ENCODE data around the gene XAGE3.
"Not testable (repeated sequence)": the region's sequence is repeated elsewhere in the genome, so short reads cannot be mapped to it uniquely, and the experiment has no call there.

XAGE3 gene, protein sequence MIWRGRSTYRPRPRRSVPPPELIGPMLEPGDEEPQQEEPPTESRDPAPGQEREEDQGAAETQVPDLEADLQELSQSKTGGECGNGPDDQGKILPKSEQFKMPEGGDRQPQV

DNA sequence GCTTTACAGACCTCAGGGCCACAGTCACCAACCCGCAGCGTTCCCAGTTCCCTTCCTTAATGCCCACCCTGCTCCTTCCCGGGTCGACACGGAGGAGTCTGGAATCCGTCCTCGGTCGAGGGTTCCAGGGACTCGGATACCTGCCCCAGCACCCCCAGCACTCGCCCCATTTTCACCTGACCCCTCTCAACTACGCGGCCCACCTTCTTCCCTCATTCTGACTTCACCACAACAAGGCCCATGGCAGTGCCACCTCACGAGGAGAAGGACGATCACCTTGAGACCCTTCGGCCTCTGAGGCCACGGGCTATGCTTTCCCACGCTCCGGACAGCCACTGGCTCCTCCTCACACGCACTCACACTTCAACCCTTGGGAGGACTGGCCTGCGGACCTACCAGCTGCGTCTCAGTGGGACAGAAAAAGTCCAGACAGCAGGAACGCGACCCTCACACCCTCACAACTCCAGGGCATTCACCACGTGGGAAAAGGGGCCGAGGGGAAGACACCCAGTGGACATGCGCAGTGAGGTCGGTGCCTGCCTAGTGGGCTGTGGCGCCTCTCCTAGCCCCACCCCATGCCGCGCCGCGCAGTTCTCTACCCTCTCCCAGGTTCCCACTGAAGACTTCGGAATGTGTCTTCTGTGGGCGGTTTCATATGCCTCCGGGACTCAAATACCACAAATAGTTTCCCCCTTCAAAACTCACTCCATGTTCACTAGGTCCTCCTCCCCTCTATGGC, at the start of gene XAGE3:
XAGE3 (minus strand) TSS at position 474 of the 739 bp plus-strand sequence. CDS start 950 bp downstream, outside the sequence.
- DNase-seq (ENCODE audit: low spot score), result no peak

DNA sequence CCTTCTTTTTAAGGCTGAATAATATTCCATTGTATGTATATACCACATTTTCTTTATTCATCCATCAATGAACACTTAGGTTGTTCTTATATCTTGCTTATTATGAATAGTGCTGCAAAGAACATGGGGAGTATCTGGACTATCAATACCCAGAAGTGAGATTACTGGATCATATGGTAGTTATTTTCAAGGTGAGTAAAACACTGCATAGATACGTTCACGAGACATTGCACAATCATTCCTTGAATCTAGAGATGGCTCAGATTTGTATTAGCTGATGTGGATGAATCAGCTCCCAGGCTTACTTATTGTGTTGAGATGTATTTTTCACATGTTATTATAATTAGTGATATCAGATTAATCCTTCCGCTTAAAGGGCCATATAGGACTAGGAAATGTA, 46.8 kb upstream of the XAGE3 start:
- DNase-seq (ENCODE audit: low spot score), result not testable (repeated sequence)

DNA sequence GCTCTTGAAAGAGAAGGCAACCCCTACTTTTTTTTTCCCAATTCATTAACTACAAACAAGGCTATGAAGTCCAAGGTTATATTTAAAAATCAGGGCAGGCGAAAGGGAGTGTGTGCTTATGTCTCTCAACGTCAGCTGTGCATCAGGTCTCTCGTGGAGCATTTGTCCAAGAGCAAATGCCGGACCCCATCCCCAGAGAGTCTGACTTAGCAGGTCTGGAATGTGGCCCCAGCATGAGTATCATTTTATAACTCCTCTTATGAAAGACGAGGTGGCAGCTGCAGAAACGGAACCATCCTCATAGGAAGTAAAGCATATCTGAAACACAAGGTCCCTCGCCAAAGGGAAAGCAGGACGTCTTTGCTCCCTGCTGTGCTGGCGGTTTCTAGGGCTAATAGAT, 45.8 kb upstream of the XAGE3 start:
- not testable (repeated sequence) for DNase-seq (ENCODE audit: low spot score)

GRCh38 chrX:52909313-52909969, 41.6 kb upstream of the XAGE3 start:
- not testable (repeated sequence) for DNase-seq (ENCODE audit: low spot score)

GRCh38 chrX:52907900-52908299, 40.0 kb upstream of the XAGE3 start:
- DNase-seq (ENCODE audit: low spot score), result not testable (repeated sequence)

DNA sequence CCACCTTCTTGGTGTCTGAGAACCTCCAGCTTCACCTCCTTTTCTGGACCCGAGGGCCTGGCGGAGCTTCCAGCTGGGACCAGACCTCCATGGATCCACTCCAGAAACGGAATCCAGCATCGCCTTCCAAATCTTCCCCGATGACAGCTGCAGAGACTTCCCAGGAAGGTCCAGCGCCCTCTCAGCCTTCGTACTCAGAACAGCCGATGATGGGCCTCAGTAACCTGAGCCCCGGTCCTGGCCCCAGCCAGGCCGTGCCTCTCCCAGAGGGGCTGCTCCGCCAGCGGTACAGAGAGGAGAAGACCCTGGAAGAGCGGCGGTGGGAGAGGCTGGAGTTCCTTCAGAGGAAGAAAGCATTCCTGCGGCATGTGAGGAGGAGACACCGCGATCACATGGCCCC, 39.3 kb upstream of the XAGE3 start:
- not testable (repeated sequence) for DNase-seq (ENCODE audit: low spot score)

- not testable (repeated sequence) for DNase-seq (ENCODE audit: low spot score)
These were observed 38.2 kb upstream of the XAGE3 start for GRCh38 chrX:52906072-52906471.

DNA sequence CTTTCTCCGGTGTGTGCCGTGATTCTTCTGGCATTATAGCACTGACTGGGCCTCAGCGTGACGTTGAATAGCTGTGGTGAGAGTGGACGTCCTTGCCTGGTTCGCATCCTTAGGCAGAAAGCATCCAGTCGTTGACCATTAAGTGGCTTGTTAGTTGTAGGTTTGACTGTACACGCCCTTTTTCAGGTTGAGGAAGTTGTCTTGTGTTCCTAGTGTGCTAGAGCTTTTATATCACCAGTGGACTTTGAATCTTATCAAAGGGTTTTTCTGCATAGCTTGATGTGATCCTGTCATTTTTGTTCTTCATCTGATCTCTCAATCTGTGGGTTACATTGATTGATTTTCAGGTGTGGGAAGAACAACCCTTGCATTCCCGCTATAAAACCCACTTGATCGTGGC, 37.6 kb upstream of the XAGE3 start:
- not testable (repeated sequence) for DNase-seq (ENCODE audit: low spot score)

- DNase-seq (ENCODE audit: low spot score), result not testable (repeated sequence)
These were observed 29.2 kb upstream of the XAGE3 start, which contains the start of gene FAM156B for GRCh38 chrX:52896855-52897709. Gene FAM156B (plus strand): TSS chrX:52897330. CDS start chrX:52907226, 9,896 bp downstream.

DNA sequence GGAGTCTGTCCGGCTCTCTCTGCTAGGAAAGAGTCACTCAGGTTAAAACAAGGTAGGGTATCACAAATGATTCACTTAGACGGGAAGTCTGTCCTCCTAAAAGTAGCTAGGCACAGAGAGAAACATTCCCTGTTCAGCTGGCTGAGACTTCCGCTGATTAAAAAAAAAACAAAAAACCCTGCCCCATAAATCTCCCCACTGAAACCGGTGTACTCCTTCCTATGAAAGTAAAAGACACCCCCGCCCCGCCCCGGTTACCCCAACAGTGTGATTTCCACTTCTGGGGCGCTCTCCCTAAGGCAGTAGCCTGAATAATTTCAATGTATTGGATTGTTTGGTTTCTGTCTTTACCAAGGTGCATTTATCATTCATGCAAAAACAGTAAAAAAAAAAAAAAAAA, 28.6 kb upstream of the XAGE3 start:
- not testable (repeated sequence) for DNase-seq (ENCODE audit: low spot score)

DNA sequence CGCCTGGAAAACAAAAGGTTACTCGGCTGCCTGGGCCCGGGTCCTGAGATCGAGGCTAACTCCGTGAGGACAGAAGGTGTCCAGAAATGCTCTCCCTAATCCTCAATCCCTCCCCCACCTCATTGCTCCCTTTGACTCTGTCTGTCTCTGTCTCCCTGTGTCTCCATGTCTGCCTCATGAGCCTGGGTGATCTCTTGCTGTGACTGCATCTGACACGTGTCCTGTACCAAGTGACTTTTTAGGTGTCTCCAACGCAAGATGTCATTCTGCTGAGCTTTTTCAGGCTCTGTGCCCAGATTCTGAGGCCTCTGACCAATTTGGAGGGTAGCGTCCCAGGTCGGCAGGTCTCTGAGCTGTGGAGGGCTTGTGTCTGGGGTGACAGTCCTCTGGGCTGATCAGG, 20.2 kb upstream of the XAGE3 start:
- not testable (repeated sequence) for DNase-seq (ENCODE audit: low spot score)

DNA sequence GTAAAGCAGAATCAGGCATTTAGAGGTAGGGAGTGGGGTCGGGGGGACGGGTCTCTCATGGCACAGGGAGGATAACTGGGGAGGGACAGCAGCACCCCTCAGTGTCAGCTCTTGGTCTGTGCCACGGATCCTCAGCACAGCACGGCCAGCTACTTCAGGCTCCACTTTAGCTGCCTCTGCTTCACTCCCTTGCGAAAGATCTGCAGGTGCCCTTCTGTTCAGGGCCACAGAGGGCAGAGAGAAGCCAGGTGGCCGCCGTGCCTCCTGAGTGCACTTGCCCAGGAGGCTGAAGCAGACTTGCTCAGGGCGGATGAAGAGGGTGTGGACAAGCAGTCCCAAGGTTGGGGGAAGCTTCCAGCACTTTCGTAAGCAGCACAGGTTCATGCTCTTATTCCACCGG, 19.6 kb upstream of the XAGE3 start:
- not testable (repeated sequence) for DNase-seq (ENCODE audit: low spot score)

GRCh38 chrX:52876386-52876785, 8.5 kb upstream of the XAGE3 start:
- DNase-seq (ENCODE audit: low spot score), result not testable (repeated sequence)

DNA sequence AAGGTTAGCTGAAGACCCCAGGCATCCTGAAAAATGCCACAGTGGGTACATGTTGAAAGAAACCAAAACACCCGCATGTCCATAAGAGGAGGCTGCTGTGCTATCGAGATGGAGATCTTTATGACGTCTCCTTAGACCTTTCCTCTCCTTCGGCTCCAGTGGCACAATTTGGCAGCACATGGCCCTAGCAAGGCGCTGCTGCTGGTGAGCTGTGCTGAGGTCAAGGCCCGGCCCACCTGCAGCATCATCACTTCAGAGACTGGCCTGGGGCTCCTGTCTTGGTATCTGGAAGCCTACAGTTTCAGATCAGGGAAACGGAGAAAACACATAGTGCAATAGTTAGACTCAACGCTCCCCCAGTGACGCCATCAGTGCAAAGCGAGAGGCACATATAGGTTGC, 7.6 kb upstream of the XAGE3 start:
- not testable (repeated sequence) for DNase-seq (ENCODE audit: low spot score)

DNA sequence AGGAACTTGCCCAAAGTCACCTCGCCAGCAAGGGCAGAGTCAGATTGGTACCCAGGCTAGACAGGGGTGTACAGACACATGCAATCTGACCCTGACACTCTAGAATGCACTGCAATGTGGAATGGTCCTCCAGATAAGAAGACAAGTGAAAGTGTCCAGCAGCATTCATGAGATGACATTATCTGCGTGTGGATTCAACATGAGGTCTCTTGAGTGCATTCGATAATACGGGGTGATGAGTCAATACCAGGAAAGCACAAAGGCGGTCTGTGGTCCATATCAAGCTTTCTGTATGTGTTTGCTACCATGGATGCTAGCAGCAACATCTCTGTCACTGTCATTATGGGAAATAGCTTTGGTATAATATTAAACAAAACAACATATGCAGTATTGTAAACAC, 6.8 kb upstream of the XAGE3 start:
- no peak for DNase-seq (ENCODE audit: low spot score)

DNA sequence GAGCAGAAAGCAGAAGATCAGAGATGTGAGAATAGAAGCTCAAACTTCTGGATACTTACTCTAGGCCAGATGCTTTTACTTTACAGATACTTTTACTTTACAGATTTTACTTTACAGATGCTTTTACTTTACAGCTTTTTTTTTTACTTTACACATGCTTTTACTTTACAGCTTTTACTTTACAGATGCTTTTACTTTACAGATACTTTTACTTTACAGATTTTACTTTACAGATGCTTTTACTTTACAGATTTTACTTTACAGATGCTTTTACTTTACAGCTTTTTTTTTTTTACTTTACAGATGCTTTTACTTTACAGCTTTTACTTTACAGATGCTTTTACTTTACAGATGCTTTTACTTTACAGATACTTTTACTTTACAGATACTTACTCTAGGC, 5.9 kb upstream of the XAGE3 start:
- not testable (repeated sequence) for DNase-seq (ENCODE audit: low spot score)

- no peak for DNase-seq (ENCODE audit: low spot score)
These were observed 2.2 kb upstream of the XAGE3 start for GRCh38 chrX:52870046-52870445.

- DNase-seq (ENCODE audit: low spot score), result no peak
These were observed 2.4 kb downstream of the XAGE3 start for GRCh38 chrX:52865343-52865998.

DNA sequence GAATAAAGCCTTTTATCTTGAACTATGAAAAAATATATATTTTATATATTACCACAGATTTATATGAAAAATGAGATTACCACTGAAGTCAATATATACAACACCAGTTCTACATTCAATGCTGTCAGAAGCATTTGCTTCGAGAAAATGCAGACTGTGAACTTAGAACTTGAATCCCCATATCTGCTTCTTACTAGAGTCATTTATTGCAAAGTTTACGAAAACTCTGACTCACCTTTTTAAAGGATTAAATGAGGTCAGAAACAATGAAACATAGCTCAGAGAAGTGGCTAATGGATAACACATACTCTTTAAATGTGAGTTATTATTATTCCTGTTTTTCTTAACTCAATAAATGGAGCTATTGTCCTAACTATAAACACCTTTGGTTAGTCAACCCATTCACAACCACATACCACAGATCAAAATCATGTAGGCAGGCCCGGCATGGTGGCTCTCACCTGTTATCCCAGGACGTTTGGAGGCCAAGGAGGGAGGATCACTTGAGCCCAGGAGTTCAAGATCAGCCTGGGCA, 10.8 kb downstream of the XAGE3 start:
- not testable (repeated sequence) for DNase-seq (ENCODE audit: low spot score)

DNA sequence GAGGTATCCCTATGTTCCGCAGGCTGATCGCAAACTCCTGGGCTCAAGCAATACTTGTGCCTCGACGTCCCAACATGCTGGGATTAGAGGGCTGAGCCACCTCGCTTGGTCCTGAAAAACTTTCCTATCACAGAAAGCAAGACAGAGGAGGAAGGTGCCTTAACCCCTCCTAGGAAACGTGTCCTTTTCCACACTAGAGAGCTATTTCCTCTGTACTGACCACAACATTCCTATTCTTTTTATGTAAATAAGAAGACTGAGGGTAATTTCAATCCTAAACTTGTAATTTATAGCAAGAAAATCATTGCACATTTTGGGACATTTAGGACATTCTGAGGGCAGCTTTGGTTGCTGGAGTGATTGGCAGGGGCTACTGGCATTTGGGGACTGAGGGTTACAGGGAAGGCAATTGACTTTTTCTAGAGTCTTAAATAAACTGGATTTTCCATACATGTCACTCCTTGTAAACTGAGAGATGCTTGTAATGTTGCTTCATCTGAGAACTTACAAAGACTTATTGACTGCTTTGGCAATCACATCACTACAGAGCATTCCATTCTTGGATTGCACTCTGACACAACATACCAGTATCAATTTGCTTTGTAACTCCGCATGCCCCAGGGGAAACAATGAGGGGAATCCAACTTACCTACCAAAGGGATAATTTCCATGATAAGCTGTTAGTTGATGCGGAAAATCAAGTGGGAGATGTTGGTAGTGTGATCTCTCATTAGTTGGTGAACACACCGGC, 15.6 kb downstream of the XAGE3 start:
- DNase-seq (ENCODE audit: low spot score), result no peak

- DNase-seq (ENCODE audit: low spot score), result not testable (repeated sequence)
These were observed 24.3 kb downstream of the XAGE3 start for GRCh38 chrX:52843619-52844018.
